Kidney epithelial cell (primary cell): ENCODE data around the gene AIFM3. TPM values are rescaled to one million over a fixed set of nuclear protein-coding genes. Genes with fewer than 3 reads are reported as not detected.

ENCODE experiments used
- DNase-seq: peaks from one replicate; pipeline ENCODE4 v3.0.0-alpha.2; 2010; ENCODE audit warnings: low read depth
- H3K27me3 ChIP-seq: 2 replicates; pipeline ENCODE4 v1.6.0; 2011; ENCODE audit warnings: low read length; ENCODE audit not compliant: control insufficient read depth, insufficient read depth
- H3K36me3 ChIP-seq: 2 replicates; pipeline ENCODE4 v1.5.1; 2011; ENCODE audit warnings: low read length; ENCODE audit not compliant: control insufficient read depth, insufficient read depth
- H3K4me3 ChIP-seq: 2 replicates; pipeline ENCODE4 v1.5.1; 2011; ENCODE audit warnings: low read depth, mild to moderate bottlenecking, control low read depth, low read length
- CTCF ChIP-seq: IDR thresholded peaks from 2 replicates; pipeline ENCODE4 v1.5.1; 2011; ENCODE audit warnings: mild to moderate bottlenecking, moderate library complexity, low read length, control low read depth, inconsistent platforms; ENCODE audit not compliant: insufficient read depth, poor library complexity, severe bottlenecking
- total RNA-seq: library from RNA; depleted of rRNA; stranded (reverse); fragments of >200 nt; gene quantifications from 2 replicates; pipeline ENCODE4 v1.2.3, GENCODE V29; 2015

The AIFM3 gene
- total RNA-seq, 1 donor from 2014 or later, result 1.5 TPM

- no peak for TF ChIP-seq CTCF
- Histone ChIP-seq H3K36me3 (no peaks in the 10 kb centered on the region), H3K4me3 (no peak overlapping the region), H3K27me3 (no peaks in the 10 kb centered on the region)
- no peak for DNase-seq
Measured at GRCh38 chr22:20955548-20955947, 11.5 kb upstream of the AIFM3 start.

DNA sequence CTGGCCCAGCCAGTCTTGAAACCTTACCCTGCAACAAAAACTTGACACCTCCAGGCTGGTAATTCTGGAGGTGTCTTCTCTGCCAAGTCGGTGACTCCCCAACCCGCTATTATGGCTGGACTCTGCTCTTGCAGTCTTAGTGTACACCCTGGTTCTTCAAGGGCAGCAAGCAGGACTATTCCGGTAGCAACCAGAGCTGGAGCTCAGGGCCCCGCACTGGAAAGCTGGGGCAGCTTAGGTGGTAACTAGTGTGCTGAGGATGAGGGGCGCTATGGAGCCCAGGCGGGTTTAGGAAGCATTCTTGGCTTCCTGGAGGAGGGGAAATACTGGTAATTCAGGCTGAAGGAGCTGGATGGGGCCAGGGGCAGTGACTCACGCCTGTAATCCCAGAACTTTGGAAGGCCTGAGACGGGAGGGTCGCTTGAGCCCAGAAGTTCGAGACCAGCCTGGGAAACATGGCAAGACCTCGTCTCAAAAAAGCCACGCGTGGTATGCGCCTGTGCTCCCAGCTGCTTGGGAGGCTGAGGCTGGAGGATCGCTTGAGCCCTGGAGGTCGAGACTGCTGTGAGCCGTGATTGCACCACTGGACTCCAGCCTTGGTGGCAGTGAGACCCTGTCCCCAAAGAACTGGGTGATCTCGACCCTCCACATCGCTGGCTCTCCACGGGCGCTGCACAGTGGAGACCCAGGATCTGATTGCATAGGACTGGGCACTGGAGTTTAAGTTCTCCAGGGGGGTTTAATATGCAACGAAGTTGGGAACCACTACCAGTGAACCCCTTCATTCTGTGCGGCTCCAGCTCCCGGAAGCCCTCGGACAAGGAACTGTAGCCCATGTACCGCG, 10.6 kb upstream of the AIFM3 start:
- no peak for DNase-seq
- Histone ChIP-seq H3K36me3 (no peaks in the 10 kb centered on the region), H3K4me3 (peak overlapping the region; percentile 63), H3K27me3 (no peaks in the 10 kb centered on the region)
- no peak for TF ChIP-seq CTCF

- DNase-seq, result no peak
- TF ChIP-seq CTCF, result no peak
- no peaks in the 10 kb centered on the region for H3K36me3 ChIP-seq
- H3K27me3 ChIP-seq, result no peaks in the 10 kb centered on the region
- H3K4me3 ChIP-seq, result peak overlapping the region; percentile 63
Measured at GRCh38 chr22:20957102-20957682, 9.9 kb upstream of the AIFM3 start.

- Histone ChIP-seq H3K4me3 (peak overlapping the region; percentile 63), H3K27me3 (no peaks in the 10 kb centered on the region), H3K36me3 (no peaks in the 10 kb centered on the region)
- TF ChIP-seq CTCF, result no peak
- no peak for DNase-seq
Measured at GRCh38 chr22:20957683-20958431, 9.2 kb upstream of the AIFM3 start.

- no peak for TF ChIP-seq CTCF
- DNase-seq, result no peak
Measured at GRCh38 chr22:20959578-20960461, 7.2 kb upstream of the AIFM3 start.

More at GRCh38 chr22:20959578-20960461, 7.2 kb upstream of the AIFM3 start:
- H3K27me3 ChIP-seq, result peaks cover 4% of the 10 kb centered on the region
- no peak overlapping the region for H3K4me3 ChIP-seq
- no peaks in the 10 kb centered on the region for H3K36me3 ChIP-seq
